OCI-LY1 (cell line): ENCODE measurements around the gene U2AF1L4.

Experiments used
- H2AFZ ChIP-seq: fragments of 200-600 bp; sonication (generic), shearing (Covaris generic); 2 replicates; pipeline ENCODE4 v1.6.0; 2014; ENCODE audit warnings: antibody characterized with exemption, mild to moderate bottlenecking, low read length
- H3F3A ChIP-seq: fragments of 200-600 bp; sonication (generic), shearing (Covaris generic); 2 replicates; pipeline ENCODE4 v1.6.0; 2014; ENCODE audit warnings: mild to moderate bottlenecking, antibody characterized with exemption, low read length, moderate library complexity; ENCODE audit not compliant: insufficient read depth
- H3K27ac ChIP-seq: fragments of 200-600 bp; sonication (generic); 2 replicates; pipeline ENCODE4 v1.5.1; 2014; ENCODE audit warnings: low read length, mixed run types, mild to moderate bottlenecking, low read depth; ENCODE audit not compliant: poor library complexity, severe bottlenecking
- H3K27me3 ChIP-seq: fragments of 200-600 bp; sonication (generic); 2 replicates; pipeline ENCODE4 v1.6.0; 2014; ENCODE audit warnings: antibody characterized with exemption, mild to moderate bottlenecking, low read length, moderate library complexity; ENCODE audit not compliant: insufficient read depth
- H3K36me3 ChIP-seq: fragments of 200-600 bp; sonication (generic); 2 replicates; pipeline ENCODE4 v1.6.1; 2014; ENCODE audit warnings: mild to moderate bottlenecking, antibody characterized with exemption, low read length, moderate library complexity, mixed read lengths; ENCODE audit not compliant: insufficient read depth
- H3K4me1 ChIP-seq: fragments of 200-600 bp; sonication (generic); 2 replicates; pipeline ENCODE4 v1.5.1; 2014; ENCODE audit warnings: mild to moderate bottlenecking, low read length, moderate library complexity; ENCODE audit not compliant: insufficient read depth, severe bottlenecking
- H3K4me2 ChIP-seq: fragments of 200-600 bp; sonication (generic), shearing (Covaris generic); 2 replicates; pipeline ENCODE4 v1.6.1; 2014; ENCODE audit warnings: low read length
- H3K4me3 ChIP-seq: fragments of 200-600 bp; sonication (generic); 2 replicates; pipeline ENCODE4 v1.5.1; 2014; ENCODE audit warnings: low read length, low read depth, mild to moderate bottlenecking, mixed read lengths; ENCODE audit not compliant: poor library complexity, severe bottlenecking
- H3K79me2 ChIP-seq: fragments of 200-600 bp; shearing (Covaris generic); 2 replicates; pipeline ENCODE4 v1.6.1; 2016; ENCODE audit warnings: mixed run types, low read length, mixed read lengths; ENCODE audit not compliant: insufficient read depth
- H3K9ac ChIP-seq: fragments of 200-600 bp; sonication (generic), shearing (Covaris generic); 2 replicates; pipeline ENCODE4 v1.6.1; 2014; ENCODE audit warnings: mild to moderate bottlenecking, low read length, mixed read lengths
- H3K9me2 ChIP-seq: fragments of 200-600 bp; sonication (generic), shearing (Covaris generic); 2 replicates; pipeline ENCODE4 v1.6.1; 2014; ENCODE audit warnings: low read depth, mild to moderate bottlenecking, low read length, mixed read lengths
- H3K9me3 ChIP-seq: fragments of 200-600 bp; shearing (Covaris generic); 2 replicates; pipeline ENCODE4 v1.6.1; 2014; ENCODE audit warnings: low read length, mixed read lengths
- H4K20me1 ChIP-seq: fragments of 200-600 bp; sonication (generic), shearing (Covaris generic); 2 replicates; pipeline ENCODE4 v1.6.0; 2016; ENCODE audit warnings: mild to moderate bottlenecking, low read length; ENCODE audit not compliant: insufficient read depth
- EZH2 ChIP-seq: fragments of 200-600 bp; sonication (generic), shearing (Covaris generic); IDR thresholded peaks from 2 replicates; pipeline ENCODE4 v1.8.0; 2017; ENCODE audit warnings: borderline replicate concordance, mixed run types, mild to moderate bottlenecking, antibody characterized with exemption, low read length, moderate library complexity, mixed read lengths
- TF ChIP-seq, protein P1 (sequence below): fragments of 200-600 bp; sonication (generic), shearing (Covaris generic); IDR thresholded peaks from 2 replicates; pipeline ENCODE4 v1.5.1; 2017; ENCODE audit warnings: mild to moderate bottlenecking, antibody characterized with exemption, low read length, moderate library complexity, mixed read lengths

U2AF1L4 gene

DNA sequence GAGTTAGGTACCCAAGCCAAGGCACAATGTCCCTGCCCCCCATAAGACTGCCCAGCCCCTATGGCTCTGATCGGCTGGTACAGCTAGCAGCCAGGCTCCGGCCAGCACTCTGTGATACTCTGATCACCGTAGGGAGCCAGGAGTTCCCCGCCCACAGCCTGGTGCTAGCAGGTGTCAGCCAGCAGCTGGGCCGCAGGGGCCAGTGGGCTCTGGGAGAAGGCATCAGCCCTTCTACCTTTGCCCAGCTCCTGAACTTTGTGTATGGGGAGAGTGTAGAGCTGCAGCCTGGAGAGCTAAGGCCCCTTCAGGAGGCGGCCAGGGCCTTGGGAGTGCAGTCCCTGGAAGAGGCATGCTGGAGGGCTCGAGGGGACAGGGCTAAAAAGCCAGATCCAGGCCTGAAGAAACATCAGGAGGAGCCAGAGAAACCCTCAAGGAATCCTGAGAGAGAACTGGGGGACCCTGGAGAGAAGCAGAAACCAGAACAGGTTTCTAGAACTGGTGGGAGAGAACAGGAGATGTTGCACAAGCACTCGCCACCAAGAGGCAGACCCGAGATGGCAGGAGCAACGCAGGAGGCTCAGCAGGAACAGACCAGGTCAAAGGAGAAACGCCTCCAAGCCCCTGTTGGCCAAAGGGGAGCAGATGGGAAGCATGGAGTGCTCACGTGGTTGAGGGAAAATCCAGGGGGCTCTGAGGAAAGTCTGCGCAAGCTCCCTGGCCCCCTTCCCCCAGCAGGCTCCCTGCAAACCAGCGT lies 30.4 kb downstream of the U2AF1L4 start:
- Histone ChIP-seq H3K27ac (no peak overlapping the region), H3K9ac (no peak overlapping the region), H3K36me3 (peaks cover 4% of the 10 kb centered on the region; the same call in 1 of the 2 replicates), H3K79me2 (peaks cover 8% of the 10 kb centered on the region), H3K9me3 (no peaks in the 10 kb centered on the region), H4K20me1 (no peaks in the 10 kb centered on the region), H3K27me3 (peaks cover 7% of the 10 kb centered on the region), H3K4me2 (no peak overlapping the region), H2AFZ (no peak overlapping the region), H3K9me2 (no peaks in the 10 kb centered on the region), H3K4me3 (no peak overlapping the region), H3F3A (no peaks in the 10 kb centered on the region), H3K4me1 (peaks cover 33% of the 10 kb centered on the region)
- TF ChIP-seq EZH2, result no peak
- TF ChIP-seq, protein P1, sequence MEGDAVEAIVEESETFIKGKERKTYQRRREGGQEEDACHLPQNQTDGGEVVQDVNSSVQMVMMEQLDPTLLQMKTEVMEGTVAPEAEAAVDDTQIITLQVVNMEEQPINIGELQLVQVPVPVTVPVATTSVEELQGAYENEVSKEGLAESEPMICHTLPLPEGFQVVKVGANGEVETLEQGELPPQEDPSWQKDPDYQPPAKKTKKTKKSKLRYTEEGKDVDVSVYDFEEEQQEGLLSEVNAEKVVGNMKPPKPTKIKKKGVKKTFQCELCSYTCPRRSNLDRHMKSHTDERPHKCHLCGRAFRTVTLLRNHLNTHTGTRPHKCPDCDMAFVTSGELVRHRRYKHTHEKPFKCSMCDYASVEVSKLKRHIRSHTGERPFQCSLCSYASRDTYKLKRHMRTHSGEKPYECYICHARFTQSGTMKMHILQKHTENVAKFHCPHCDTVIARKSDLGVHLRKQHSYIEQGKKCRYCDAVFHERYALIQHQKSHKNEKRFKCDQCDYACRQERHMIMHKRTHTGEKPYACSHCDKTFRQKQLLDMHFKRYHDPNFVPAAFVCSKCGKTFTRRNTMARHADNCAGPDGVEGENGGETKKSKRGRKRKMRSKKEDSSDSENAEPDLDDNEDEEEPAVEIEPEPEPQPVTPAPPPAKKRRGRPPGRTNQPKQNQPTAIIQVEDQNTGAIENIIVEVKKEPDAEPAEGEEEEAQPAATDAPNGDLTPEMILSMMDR, result no peak

DNA sequence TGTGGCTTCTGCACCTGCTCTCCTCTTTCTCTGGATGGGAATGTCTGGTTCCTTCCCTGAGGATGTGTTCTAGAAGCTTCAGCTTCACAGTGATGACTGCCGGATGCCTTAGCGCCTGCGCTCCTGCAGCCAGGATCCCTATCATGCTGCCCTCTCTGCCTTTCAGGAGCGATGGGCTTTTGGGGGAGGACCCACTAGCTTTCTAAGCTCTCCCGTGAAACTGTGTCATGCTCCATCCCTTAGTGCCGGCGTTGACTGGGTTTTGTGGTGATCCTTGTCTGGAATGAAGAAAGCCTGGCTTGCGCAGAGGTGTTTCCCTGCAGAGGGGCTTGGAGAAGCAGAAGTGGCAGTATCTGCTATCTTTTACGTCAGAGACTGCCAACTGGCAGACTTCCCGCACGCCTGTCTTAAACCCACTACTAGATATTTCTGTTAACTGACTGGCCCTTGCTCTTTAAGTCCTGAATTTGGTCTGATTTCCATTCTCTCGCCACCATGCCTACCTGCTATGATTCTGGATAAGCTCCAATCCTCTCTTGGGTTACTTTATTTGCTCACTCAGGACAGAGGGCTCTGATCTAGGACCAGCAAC lies 31.2 kb downstream of the U2AF1L4 start:
- Histone ChIP-seq H3K4me3 (no peak overlapping the region), H3K9me3 (no peaks in the 10 kb centered on the region), H3F3A (no peaks in the 10 kb centered on the region), H2AFZ (no peak overlapping the region), H3K4me2 (no peak overlapping the region), H3K27me3 (peaks cover 7% of the 10 kb centered on the region), H3K9me2 (no peaks in the 10 kb centered on the region), H3K79me2 (peaks cover 4% of the 10 kb centered on the region), H4K20me1 (no peaks in the 10 kb centered on the region), H3K27ac (no peak overlapping the region), H3K4me1 (peaks cover 26% of the 10 kb centered on the region), H3K36me3 (no peaks in the 10 kb centered on the region), H3K9ac (no peak overlapping the region)
- TF ChIP-seq, protein P1, result no peak
- no peak for TF ChIP-seq EZH2

DNA sequence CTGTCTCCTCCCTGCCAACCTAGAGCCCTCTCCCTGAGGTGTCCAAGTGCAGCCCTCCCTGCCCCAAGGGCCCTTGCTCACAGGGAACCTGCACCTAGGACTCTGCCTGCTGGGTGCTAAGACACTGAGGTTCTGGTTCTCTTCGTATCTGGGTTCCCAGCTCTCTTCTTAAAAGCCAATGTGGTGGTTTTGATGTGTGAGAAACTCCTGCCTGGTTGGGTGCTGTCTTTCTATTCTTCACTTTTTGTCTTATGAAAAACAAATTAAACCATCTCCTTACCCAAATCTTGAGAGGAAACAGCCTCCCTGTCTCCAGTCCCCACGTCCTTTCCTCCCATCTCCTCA lies 31.7 kb downstream of the U2AF1L4 start:
- Histone ChIP-seq H3F3A (no peaks in the 10 kb centered on the region), H2AFZ (no peak overlapping the region), H3K27me3 (peaks cover 7% of the 10 kb centered on the region), H3K27ac (no peak overlapping the region), H3K4me3 (no peak overlapping the region), H3K36me3 (no peaks in the 10 kb centered on the region), H3K4me2 (no peak overlapping the region), H3K9me3 (no peaks in the 10 kb centered on the region), H3K9ac (no peak overlapping the region), H4K20me1 (no peaks in the 10 kb centered on the region), H3K4me1 (peaks cover 22% of the 10 kb centered on the region), H3K9me2 (no peaks in the 10 kb centered on the region), H3K79me2 (0 out of 2 replicates have a peak, but pooled peaks cover under 1% of the 10 kb centered on the region)
- TF ChIP-seq, protein P1, result no peak
- no peak for TF ChIP-seq EZH2
